ENCODE data around the gene CCT2. TPM values are rescaled to one million over a fixed set of nuclear protein-coding genes. Genes with fewer than 3 reads are reported as not detected.

CCT2 gene
- total and polyA plus RNA-seq, 2 of the 8 experiments (the other 6 are each of a cell fraction or from before 2014, with no cell fraction given), result 244 to 419 TPM

DNA sequence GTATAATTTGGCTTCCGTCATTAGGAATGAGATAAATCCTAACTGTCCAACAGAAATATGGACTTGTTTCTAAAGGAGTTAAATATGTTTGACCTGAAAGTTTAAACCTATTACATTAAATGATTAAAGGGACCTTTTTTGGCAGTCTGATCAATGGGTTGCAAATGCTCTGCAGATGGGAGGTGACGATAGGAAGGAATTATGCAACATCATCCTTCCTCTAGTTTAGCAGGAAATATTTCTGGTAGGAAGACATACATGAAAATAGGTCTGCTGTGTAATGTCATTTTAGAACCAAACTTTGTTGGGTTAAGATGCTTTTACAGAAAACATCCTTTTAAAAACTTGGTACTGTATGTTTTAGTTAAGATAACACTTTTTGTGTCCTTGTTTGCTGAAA is 22.9 kb downstream of the CCT2 start (continued):
- TF ChIP-seq, protein P1, sequence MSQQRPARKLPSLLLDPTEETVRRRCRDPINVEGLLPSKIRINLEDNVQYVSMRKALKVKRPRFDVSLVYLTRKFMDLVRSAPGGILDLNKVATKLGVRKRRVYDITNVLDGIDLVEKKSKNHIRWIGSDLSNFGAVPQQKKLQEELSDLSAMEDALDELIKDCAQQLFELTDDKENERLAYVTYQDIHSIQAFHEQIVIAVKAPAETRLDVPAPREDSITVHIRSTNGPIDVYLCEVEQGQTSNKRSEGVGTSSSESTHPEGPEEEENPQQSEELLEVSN (IDR thresholded peaks at IDR 0.05), result no peak
- TF ChIP-seq ASH2L (IDR thresholded peaks at IDR 0.05; ENCODE audit: low read length) (no peak), EZH2 (IDR thresholded peaks at IDR 0.05; ENCODE audit: low read depth, low read length, severe bottlenecking) (no peak)
